Sciatic nerve (tissue), 2 donors: ENCODE results near the gene LHX8. TPM values are rescaled to one million over a fixed set of nuclear protein-coding genes. Genes with fewer than 3 reads are reported as not detected.
"Not testable (repeated sequence)": the region's sequence is repeated elsewhere in the genome, so short reads cannot be mapped to it uniquely, and the experiment has no call there.

Experiments used
- ATAC-seq: fragments of 200-7000 bp; cut with Tn5 transposase; one replicate; pipeline ENCODE4 v1.9.1; 2020; ENCODE audit warnings: mild to moderate bottlenecking, moderate library complexity
- DNase-seq: peaks from one replicate; pipeline ENCODE4 v3.0.0-alpha.2; 2020; ENCODE audit warnings: low spot score
- intact Hi-C: fragments of 100-400 bp; cut with DNase I; formaldehyde crosslinking; loops from one replicate; pipeline ENCODE4 v1.14.2; 2022
- total RNA-seq: library from RNA; stranded (reverse); fragmentation: NEBNext Ultra II Directional; extraction: Animal tissue kit (Norgen Biotek cat#: 25700); gene quantifications from one replicate; pipeline ENCODE4 v1.2.1, GENCODE V29; 2021
- donor health status: DM: no; HTN: no; CAD: no.
- donor health status: DM: no; HTN: no; CAD: no.

The LHX8 gene
- not detected for total RNA-seq

DNA sequence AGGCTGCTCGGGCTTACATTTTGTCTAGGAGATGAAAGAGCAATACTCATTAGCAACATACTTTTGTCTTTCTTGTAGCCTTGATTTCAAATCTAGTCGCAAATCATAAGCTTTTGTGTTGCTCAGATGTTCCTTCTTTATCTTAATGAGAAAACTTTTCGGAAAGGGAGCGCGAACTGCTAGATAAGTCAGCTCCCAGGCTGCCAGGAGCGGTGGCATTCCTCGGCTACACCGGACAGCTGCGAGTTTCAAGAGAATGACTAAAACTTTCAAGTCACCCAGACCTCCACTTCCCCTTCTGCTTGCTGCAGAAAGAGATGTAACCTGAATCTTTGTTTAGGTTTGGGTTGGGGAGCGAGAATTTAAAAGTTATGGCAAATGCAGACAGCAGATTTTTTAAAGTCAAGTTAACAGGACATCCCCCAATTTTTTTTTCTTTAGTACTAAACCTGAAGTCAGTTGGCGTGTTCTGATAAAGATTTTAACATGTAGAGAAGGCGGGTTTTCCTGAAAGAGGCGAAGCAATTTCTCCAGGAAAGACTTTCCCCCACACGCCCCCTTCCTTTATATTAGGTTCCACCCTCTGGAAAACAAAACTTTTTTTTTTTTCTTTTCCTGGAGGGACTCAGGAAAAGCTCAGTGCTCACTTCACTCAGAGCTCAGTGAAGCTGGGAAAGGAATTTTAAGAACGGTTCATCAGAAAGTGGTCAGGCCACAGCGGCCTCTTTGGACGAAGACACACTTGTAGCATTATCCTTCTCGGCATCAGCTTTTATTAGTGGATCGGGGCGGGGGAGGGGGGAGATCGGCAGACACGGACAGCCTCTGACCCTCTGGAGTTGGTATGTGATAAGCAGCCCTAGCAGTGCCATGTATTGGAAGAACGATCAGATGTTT is at the start of gene LHX8:
Gene LHX8, plus strand, starts transcription at position 639 of the 897 bp plus-strand sequence. CDS start 2,227 bp downstream, outside the sequence.
- intact Hi-C loops: no loop called here
- ATAC-seq (no peak), DNase-seq (no peak)

GRCh38 chr1:75085931-75086330 is 48.3 kb upstream of the LHX8 start:
- intact Hi-C loops: no loop called here
- ATAC-seq (no peak), DNase-seq (no peak)

DNA sequence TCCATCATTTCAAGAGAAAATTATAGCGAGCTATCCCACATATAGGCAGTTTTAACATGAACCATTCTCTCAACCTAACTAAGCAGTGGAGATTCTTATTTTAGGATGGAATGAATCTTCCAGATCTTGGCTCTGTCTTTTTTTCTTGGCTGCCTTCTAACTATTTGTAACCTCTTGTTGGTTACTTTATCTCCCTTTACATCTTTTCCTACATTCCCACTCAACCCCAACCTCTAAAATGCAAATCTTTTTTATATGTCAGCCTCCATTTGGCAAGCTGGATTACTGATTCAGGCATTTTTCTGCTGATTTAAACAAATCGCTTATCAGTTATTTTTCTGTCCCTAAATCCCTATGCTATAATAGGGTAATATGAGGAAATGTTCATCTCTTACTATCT is 46.9 kb upstream of the LHX8 start:
- intact Hi-C loops: no loop called here
- ATAC-seq (no peak), DNase-seq (no peak)

DNA sequence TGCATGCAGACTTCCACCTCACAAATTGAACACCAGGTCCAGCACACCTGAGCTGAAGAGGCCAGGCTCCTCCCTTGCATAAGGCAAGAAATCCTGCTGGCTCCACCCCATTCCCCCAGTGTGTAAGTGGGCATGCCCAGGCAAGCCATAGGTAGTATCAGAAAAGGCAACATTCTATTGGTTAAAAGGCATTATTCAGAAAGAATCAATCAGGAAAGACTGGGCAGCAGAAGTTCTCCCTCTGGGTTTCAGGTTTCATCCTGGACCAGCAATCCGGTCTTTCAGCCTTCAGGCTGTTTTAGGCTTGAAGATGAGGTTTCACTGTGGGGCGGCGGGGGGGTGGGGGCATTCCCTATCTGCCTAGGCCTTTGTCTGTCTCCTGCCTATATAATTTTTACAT is 42.0 kb upstream of the LHX8 start:
- ATAC-seq (no peak), DNase-seq (no peak)
- intact Hi-C loops: no loop called here

- no peak for ATAC-seq
- DNase-seq: no peak
- intact Hi-C loops: no loop called here
These were observed 36.5 kb upstream of the LHX8 start for GRCh38 chr1:75097654-75098053.

GRCh38 chr1:75099581-75099980 is 34.6 kb upstream of the LHX8 start:
- no peak for DNase-seq
- intact Hi-C loops: no loop called here
- no peak for ATAC-seq

- no peak for ATAC-seq
- no peak for DNase-seq
- intact Hi-C loops: no loop called here
These were observed 33.6 kb upstream of the LHX8 start for GRCh38 chr1:75100481-75101092.

GRCh38 chr1:75112362-75112951 is 21.7 kb upstream of the LHX8 start:
- intact Hi-C loops, DNase-seq, ATAC-seq: not testable (repeated sequence)

GRCh38 chr1:75115654-75116053 is 18.5 kb upstream of the LHX8 start:
- intact Hi-C loops: no loop called here
- DNase-seq (no peak), ATAC-seq (no peak)

DNA sequence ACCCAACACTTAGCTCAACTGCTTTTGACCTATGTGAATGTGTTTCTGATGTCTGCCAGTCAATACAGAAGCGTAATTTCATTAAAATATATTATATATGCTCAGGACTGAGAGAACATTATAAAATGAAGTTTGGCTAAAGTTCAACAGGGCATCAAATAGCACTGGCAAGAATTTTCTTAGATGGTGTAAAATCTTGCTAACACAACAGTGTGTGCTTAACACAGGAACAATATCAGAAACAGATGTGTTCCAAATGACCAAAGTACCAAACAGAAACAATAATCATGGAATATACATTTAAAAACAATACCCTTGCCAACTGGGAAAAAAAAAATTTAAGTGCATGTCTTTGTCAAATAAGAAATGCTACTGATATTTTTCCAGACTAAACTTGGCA is 10.4 kb upstream of the LHX8 start:
- ATAC-seq (no peak), DNase-seq (no peak)
- intact Hi-C loops: no loop called here

- intact Hi-C loops: no loop called here
- no peak for ATAC-seq
- no peak for DNase-seq
These were observed 9.7 kb upstream of the LHX8 start for GRCh38 chr1:75124510-75124909.

DNA sequence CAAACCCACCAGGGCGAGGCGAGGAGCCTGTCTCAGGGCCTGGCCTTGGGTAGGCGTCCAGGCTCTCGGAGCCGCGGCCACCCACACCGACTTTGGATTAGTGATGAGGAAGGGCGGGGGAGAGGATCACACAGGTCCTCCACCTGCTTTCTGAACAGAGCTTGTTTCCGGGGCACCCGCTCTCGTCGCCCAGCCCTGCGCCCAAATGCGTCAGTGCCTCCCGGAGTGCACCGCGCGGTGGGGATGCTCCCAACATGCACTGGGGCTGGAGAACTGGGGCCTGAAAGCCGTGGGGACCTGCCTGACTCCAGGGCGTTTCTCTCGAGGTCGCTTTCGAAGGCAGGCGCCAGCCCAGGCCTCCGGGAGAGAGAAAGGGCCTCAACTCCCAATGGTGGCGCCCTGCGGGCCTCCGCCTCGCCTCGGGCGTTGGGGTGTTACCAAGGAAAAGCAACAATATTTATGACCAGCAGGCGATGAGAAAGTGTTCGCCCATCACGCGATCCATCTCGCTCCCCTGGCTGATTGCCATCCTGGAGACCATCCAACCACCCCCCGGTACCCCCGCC is 8.9 kb upstream of the LHX8 start:
- intact Hi-C loops: no loop called here
- ATAC-seq (no peak), DNase-seq (no peak)

DNA sequence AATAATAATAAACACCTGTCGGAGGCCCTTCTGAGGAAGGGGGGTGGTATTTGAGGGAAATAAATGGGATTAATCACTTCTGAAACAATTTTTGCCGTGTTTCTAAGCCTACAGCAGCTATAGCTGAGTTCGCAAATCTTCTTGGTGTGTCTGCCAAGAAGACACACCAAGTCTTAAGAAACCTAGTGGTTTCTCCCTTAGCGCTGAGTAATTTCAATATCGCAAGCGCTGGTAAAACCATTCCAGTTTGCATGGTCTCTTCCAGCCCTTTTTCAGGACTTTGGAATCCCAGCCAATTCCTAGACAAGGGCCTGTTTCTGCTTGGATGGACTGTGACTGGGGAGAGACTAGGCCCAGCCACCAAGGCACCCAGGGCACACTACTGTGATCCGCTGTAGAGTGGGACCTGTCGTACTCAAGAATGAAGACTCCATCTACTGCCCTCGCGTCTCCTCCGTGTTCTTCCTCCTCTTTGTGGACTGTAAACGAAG is 7.5 kb upstream of the LHX8 start:
- intact Hi-C loops: no loop called here
- ATAC-seq (no peak), DNase-seq (no peak)

GRCh38 chr1:75127916-75128717 is 6.1 kb upstream of the LHX8 start:
- ATAC-seq: no peak
- no peak for DNase-seq
- intact Hi-C loops: no loop called here

- intact Hi-C loops: no loop called here
- ATAC-seq: no peak
- no peak for DNase-seq
These were observed 4.6 kb upstream of the LHX8 start for GRCh38 chr1:75129660-75129982.

- no peak for DNase-seq
- intact Hi-C loops: no loop called here
These were observed 4.0 kb upstream of the LHX8 start for GRCh38 chr1:75129983-75130789.

DNA sequence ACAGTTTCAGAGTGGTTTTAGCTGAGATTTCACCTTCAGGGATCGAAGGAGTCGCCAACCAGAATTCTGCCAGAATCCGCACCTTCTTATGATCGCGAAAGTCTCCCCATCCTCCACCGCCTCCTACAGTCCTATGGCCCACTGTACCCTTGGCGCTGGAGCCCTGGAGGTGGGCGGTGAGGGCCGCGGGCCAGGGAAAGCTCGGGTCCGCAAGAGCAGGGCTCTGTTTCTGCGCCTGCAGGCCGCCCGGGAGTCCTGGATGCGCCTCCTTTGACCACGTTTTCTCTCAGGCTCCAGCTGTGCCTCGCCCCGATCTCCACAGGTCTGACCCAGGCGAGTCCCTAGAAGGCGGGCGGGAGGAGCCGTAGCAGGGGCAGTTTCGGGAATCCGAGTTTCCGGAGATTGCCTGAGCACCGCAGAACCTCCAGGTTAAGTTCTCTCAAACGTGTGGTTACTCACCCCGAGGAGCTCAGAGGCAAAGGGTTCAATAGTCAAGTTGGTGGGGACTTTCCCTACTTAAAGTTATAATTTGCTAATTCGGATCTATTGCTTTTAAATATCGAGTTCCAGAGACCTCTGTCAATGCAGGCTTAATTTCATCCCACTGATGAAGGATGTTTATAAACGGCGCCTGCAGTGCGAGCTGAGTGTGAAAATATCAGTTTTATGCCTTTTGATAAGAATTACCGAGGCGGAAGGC is 3.2 kb upstream of the LHX8 start:
- no peak for DNase-seq
- ATAC-seq: no peak
- intact Hi-C loops: no loop called here

More at GRCh38 chr1:75129983-75130789, 4.0 kb upstream of the LHX8 start:
- ATAC-seq: no peak
